A172 (cell line): ENCODE data around the gene UNC5B. TPM values are rescaled to one million over a fixed set of nuclear protein-coding genes. Genes with fewer than 3 reads are reported as not detected.

Source experiments
- DNase-seq: peaks from one replicate; pipeline ENCODE4 v3.0.0-alpha.2; 2015; ENCODE audit warnings: low spot score
- total RNA-seq: library from RNA; depleted of rRNA; stranded (reverse); fragments of >200 nt; shearing (Covaris generic); gene quantifications from 2 replicates; pipeline ENCODE4 v1.2.3, GENCODE V29; 2014

Gene UNC5B
- total RNA-seq, 1 experiment from 2014 or later: 4.6 TPM

- DNase-seq: no peak
Measured at GRCh38 chr10:71316786-71317160, 104.4 kb downstream of the UNC5B start.

- DNase-seq: no peak
Measured at GRCh38 chr10:71317739-71318138, 105.4 kb downstream of the UNC5B start.

GRCh38 chr10:71319042-71319799 lies 106.9 kb downstream of the UNC5B start, which contains the start of gene SLC29A3:
SLC29A3 (plus strand) TSS chr10:71319259; CDS start chr10:71319310, 51 bp downstream.
- peak; percentile 64 for DNase-seq

- DNase-seq: no peak
Measured at GRCh38 chr10:71319800-71320392, 107.5 kb downstream of the UNC5B start.

GRCh38 chr10:71320592-71320991 lies 108.2 kb downstream of the UNC5B start:
- no peak for DNase-seq

- DNase-seq: no peak
Measured at GRCh38 chr10:71321386-71321785, 109.0 kb downstream of the UNC5B start.

GRCh38 chr10:71323407-71323806 lies 111.0 kb downstream of the UNC5B start:
- peak; percentile 57 for DNase-seq

GRCh38 chr10:71324743-71325142 lies 112.4 kb downstream of the UNC5B start:
- no peak for DNase-seq

GRCh38 chr10:71325267-71325666 lies 112.9 kb downstream of the UNC5B start:
- no peak for DNase-seq

GRCh38 chr10:71326464-71326881 lies 114.1 kb downstream of the UNC5B start:
- DNase-seq: no peak

- DNase-seq: no peak
Measured at GRCh38 chr10:71330789-71331404, 118.5 kb downstream of the UNC5B start.

GRCh38 chr10:71331736-71332135 lies 119.4 kb downstream of the UNC5B start:
- DNase-seq: no peak

- DNase-seq: no peak
Measured at GRCh38 chr10:71332466-71332865, 120.1 kb downstream of the UNC5B start.

GRCh38 chr10:71333129-71333887 lies 120.9 kb downstream of the UNC5B start:
- no peak for DNase-seq

GRCh38 chr10:71334221-71334791 lies 121.9 kb downstream of the UNC5B start:
- no peak for DNase-seq

GRCh38 chr10:71335173-71335708 lies 122.9 kb downstream of the UNC5B start:
- no peak for DNase-seq

- no peak for DNase-seq
Measured at GRCh38 chr10:71336632-71337031, 124.3 kb downstream of the UNC5B start.

GRCh38 chr10:71337219-71337701 lies 124.9 kb downstream of the UNC5B start:
- DNase-seq: no peak

GRCh38 chr10:71338728-71339495 lies 126.5 kb downstream of the UNC5B start:
- no peak for DNase-seq

- DNase-seq: peak; percentile 56
Measured at GRCh38 chr10:71339796-71340589, 127.6 kb downstream of the UNC5B start.
